ENCODE results near the gene RERE.

DNA sequence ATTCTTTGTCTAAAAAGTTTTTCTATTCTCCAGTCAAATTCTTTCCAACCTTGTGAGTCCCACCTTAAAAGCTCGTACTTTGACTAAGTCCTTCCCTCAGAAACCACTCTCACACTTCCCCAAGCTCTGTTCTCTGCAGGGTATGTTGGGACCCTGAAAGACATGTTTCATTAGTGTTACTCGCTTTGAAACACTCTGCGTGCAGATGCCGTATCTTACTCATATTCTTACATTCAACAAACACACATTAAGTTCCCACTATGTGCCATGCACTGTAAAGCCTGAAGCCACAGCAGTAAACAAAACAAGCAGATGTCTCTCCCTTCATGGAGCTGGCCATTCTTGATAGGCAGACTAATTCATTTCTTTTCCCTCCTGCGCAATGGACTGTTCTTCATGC is 229.7 kb downstream of the RERE start:
- TF ChIP-seq CTCF (IDR thresholded peaks at IDR 0.05): no peak
- TF ChIP-seq POLR2A (IDR thresholded peaks at IDR 0.05): no peak

Measured in heart left ventricle (tissue), 13 donors.